Endothelial cell (in vitro differentiated cells): Measurements from ENCODE around the gene PLXNA2. TPM values are rescaled to one million over a fixed set of nuclear protein-coding genes. Genes with fewer than 3 reads are reported as not detected.
A peak's percentile ranks its signal among the peaks of the same experiment; 100 is the strongest.

Experiments
- DNase-seq: peaks from one replicate; pipeline ENCODE4 v3.0.0; 2021; ENCODE audit warnings: low spot score
- H3K27ac Mint-ChIP-seq: one replicate; pipeline ENCODE4 v1.8.0; 2021; ENCODE audit warnings: mixed read lengths, inconsistent platforms; ENCODE audit not compliant: unreplicated experiment
- H3K27me3 Mint-ChIP-seq: one replicate; pipeline ENCODE4 v1.8.0; 2021; ENCODE audit warnings: mild to moderate bottlenecking, moderate library complexity, mixed read lengths, inconsistent platforms; ENCODE audit not compliant: unreplicated experiment
- H3K36me3 Mint-ChIP-seq: one replicate; pipeline ENCODE4 v1.8.0; 2021; ENCODE audit warnings: mild to moderate bottlenecking, low read depth, mixed read lengths, inconsistent platforms; ENCODE audit not compliant: unreplicated experiment
- H3K4me1 Mint-ChIP-seq: one replicate; pipeline ENCODE4 v1.8.0; 2021; ENCODE audit warnings: mild to moderate bottlenecking, mixed read lengths, inconsistent platforms; ENCODE audit not compliant: unreplicated experiment
- H3K4me3 Mint-ChIP-seq: one replicate; pipeline ENCODE4 v1.8.0; 2021; ENCODE audit warnings: mild to moderate bottlenecking, mixed read lengths, inconsistent platforms; ENCODE audit not compliant: unreplicated experiment
- H3K9me3 Mint-ChIP-seq: one replicate; pipeline ENCODE4 v1.8.0; 2021; ENCODE audit warnings: mixed read lengths, inconsistent platforms; ENCODE audit not compliant: unreplicated experiment
- CTCF ChIP-seq: fragments of 200-600 bp; sonication (generic); IDR thresholded peaks from one replicate; pipeline ENCODE4 v1.5.0; 2021; ENCODE audit warnings: antibody characterized with exemption; ENCODE audit not compliant: unreplicated experiment
- total RNA-seq: library from RNA; stranded (reverse); fragmentation: NEBNext Ultra II Directional; extraction: Animal tissue kit (Norgen Biotek cat#: 25700); gene quantifications from one replicate; pipeline ENCODE4 v1.2.1, GENCODE V29; 2021; ENCODE audit not compliant: unreplicated experiment

Gene PLXNA2
- total RNA-seq, 1 donor from 2014 or later = 25.6 TPM

GRCh38 chr1:208061118-208061517, 183.1 kb downstream of the PLXNA2 start:
- no peak for TF ChIP-seq CTCF
- Mint-ChIP-seq H3K36me3 (peaks cover 26% of the 10 kb centered on the region), H3K9me3 (peaks cover 4% of the 10 kb centered on the region), H3K4me1 (peaks cover 5% of the 10 kb centered on the region), H3K27me3 (peaks cover 2% of the 10 kb centered on the region), H3K4me3 (peak overlapping the region; percentile 66), H3K27ac (no peak overlapping the region)
- no peak for DNase-seq

DNA sequence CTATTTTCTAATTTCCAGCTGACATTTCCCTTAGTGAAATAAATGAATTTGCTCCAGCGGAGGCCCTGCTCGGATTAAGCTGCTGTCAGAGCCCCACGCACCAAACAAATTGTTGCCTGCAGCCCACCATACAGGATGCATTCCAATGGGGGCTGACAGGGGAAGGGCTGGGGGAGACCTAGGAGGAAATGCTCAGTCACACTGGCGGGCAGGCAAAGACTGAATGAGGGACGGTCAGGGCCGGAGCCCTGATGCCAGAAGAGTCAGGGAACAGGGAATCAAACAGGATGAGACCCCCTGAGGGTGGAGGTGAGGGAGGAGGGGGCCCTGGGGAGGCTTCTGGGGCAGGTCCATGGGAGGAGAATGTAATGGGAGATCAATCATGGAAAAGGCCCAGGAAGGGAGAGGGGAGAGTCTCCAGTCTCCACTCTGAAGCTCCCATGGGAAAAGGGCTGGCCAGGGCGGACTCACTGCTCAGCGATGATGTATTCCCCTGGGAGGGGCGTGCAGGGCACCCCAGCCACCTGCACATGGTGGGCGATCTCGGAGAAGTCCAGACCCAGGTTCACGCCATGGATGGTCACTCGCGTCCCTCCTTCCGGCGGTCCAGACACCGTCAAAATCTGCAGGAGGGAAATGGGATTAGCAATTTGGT, 183.8 kb downstream of the PLXNA2 start:
- H3K4me3 Mint-ChIP-seq = no peak overlapping the region

DNA sequence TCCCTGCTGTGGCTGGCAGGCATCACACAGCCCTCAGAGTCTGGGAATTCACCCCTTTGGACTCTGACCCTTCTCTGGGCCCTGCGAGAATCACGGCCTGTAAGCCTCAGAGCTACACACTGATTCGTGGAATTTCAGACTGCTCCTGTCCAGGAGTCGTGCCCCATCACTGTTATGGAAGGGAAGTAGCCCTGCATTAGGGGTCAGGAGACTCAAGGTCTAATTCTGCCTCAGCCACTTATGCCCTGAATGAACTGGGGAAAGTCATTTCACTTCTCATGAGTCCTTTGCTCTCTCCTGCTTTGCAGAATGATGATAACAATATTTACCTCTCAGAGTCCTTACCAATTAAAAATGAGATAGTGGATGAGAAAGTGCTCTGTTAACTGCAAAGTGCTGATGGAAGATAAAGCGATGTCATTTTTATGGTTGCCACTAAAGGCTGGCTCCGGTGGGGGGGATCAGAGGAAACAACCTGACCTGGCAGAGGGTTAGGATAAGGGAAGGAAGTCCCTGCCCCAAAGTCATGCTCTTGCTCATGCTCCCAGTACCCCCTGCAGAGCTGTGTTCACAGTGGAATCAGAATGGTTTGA, 184.7 kb downstream of the PLXNA2 start:
- peaks cover 5% of the 10 kb centered on the region for H3K4me1 Mint-ChIP-seq

More for the DNA sequence above, 183.8 kb downstream of the PLXNA2 start:
- Mint-ChIP-seq H3K27ac (no peak overlapping the region), H3K4me1 (peaks cover 5% of the 10 kb centered on the region), H3K27me3 (peaks cover 2% of the 10 kb centered on the region), H3K36me3 (peaks cover 26% of the 10 kb centered on the region), H3K9me3 (peaks cover 4% of the 10 kb centered on the region)
- DNase-seq = no peak
- no peak for TF ChIP-seq CTCF

GRCh38 chr1:208058756-208059155, 185.4 kb downstream of the PLXNA2 start:
- Mint-ChIP-seq H3K27ac (no peak overlapping the region), H3K4me1 (peaks cover 5% of the 10 kb centered on the region), H3K9me3 (peaks cover 4% of the 10 kb centered on the region), H3K27me3 (peaks cover 2% of the 10 kb centered on the region), H3K36me3 (peaks cover 34% of the 10 kb centered on the region), H3K4me3 (no peak overlapping the region)
- no peak for DNase-seq
- TF ChIP-seq CTCF = no peak

More for the DNA sequence above, 184.7 kb downstream of the PLXNA2 start:
- H3K9me3 Mint-ChIP-seq = peaks cover 4% of the 10 kb centered on the region
- peaks cover 31% of the 10 kb centered on the region for H3K36me3 Mint-ChIP-seq
- no peak overlapping the region for H3K27ac Mint-ChIP-seq
- peaks cover 2% of the 10 kb centered on the region for H3K27me3 Mint-ChIP-seq
- no peak for DNase-seq
- H3K4me3 Mint-ChIP-seq = no peak overlapping the region
- no peak for TF ChIP-seq CTCF

GRCh38 chr1:208058267-208058666, 185.9 kb downstream of the PLXNA2 start:
- no peak for DNase-seq
- Mint-ChIP-seq H3K9me3 (peaks cover 4% of the 10 kb centered on the region), H3K36me3 (peaks cover 35% of the 10 kb centered on the region), H3K27ac (no peak overlapping the region), H3K27me3 (peaks cover 2% of the 10 kb centered on the region), H3K4me1 (peaks cover 5% of the 10 kb centered on the region), H3K4me3 (no peak overlapping the region)
- no peak for TF ChIP-seq CTCF
